GM23338 (cell line): ENCODE measurements around the gene CT47C1. TPM values are rescaled to one million over a fixed set of nuclear protein-coding genes. Genes with fewer than 3 reads are reported as not detected.

Source experiments
- ATAC-seq: fragments of 200-7000 bp; cut with Tn5 transposase; 3 replicates; pipeline ENCODE4 v1.9.1; 2020
- DNase-seq: peaks from one replicate; pipeline ENCODE4 v3.0.0-alpha.2; 2015; ENCODE audit warnings: low spot score
- H2AFZ ChIP-seq: fragments of 200-600 bp; sonication (generic); 2 replicates; pipeline ENCODE4 v1.8.0; 2016; ENCODE audit warnings: antibody characterized with exemption, mild to moderate bottlenecking, moderate library complexity
- H3F3A ChIP-seq: fragments of 200-600 bp; sonication (generic); replicated peaks from 2 replicates; pipeline ENCODE4 v1.8.0; 2017; ENCODE audit warnings: antibody characterized with exemption, mixed run types, low read depth
- H3K27ac ChIP-seq: fragments of 200-600 bp; sonication (generic); 2 replicates; pipeline ENCODE4 v1.6.1; 2016; ENCODE audit warnings: low read depth
- H3K27me3 ChIP-seq: fragments of 200-600 bp; sonication (generic); 2 replicates; pipeline ENCODE4 v1.8.0; 2016; ENCODE audit warnings: mild to moderate bottlenecking, mixed run types, moderate library complexity; ENCODE audit not compliant: insufficient read depth
- H3K36me3 ChIP-seq: fragments of 200-600 bp; sonication (generic); 2 replicates; pipeline ENCODE4 v1.8.0; 2016; ENCODE audit warnings: mild to moderate bottlenecking; ENCODE audit not compliant: insufficient read depth
- H3K4me1 ChIP-seq: fragments of 200-600 bp; sonication (generic); 2 replicates; pipeline ENCODE4 v1.8.0; 2016; ENCODE audit warnings: mild to moderate bottlenecking, moderate library complexity; ENCODE audit not compliant: insufficient read depth
- H3K4me2 ChIP-seq: fragments of 200-600 bp; sonication (generic); 2 replicates; pipeline ENCODE4 v1.7.1; 2017; ENCODE audit warnings: mixed run types
- H3K4me3 ChIP-seq: fragments of 200-600 bp; sonication (generic); 2 replicates; pipeline ENCODE4 v1.6.1; 2016; ENCODE audit warnings: mixed run types
- H3K79me2 ChIP-seq: fragments of 200-600 bp; sonication (generic); replicated peaks from 2 replicates; pipeline ENCODE4 v1.8.0; 2017; ENCODE audit warnings: mild to moderate bottlenecking; ENCODE audit not compliant: insufficient read depth
- H3K9me2 ChIP-seq: fragments of 200-600 bp; sonication (generic); 2 replicates; pipeline ENCODE4 v1.8.0; 2017; ENCODE audit not compliant: insufficient read depth
- H4K20me1 ChIP-seq: fragments of 200-600 bp; sonication (generic); replicated peaks from 2 replicates; pipeline ENCODE4 v1.8.0; 2017; ENCODE audit warnings: mild to moderate bottlenecking; ENCODE audit not compliant: insufficient read depth
- H3K27ac Mint-ChIP-seq: 2 replicates; pipeline ENCODE4 v1.8.0; 2020; ENCODE audit warnings: inconsistent platforms, mild to moderate bottlenecking, moderate library complexity, mixed read lengths
- H3K27me3 Mint-ChIP-seq: 3 replicates; pipeline ENCODE4 v1.8.0; 2022; ENCODE audit warnings: low read depth, mild to moderate bottlenecking, moderate library complexity, mixed read lengths, inconsistent platforms; ENCODE audit not compliant: insufficient read depth, poor library complexity
- H3K36me3 Mint-ChIP-seq: 3 replicates; pipeline ENCODE4 v1.8.0; 2021; ENCODE audit warnings: low read depth, mild to moderate bottlenecking, inconsistent platforms, moderate library complexity, mixed read lengths
- H3K4me1 Mint-ChIP-seq: 3 replicates; pipeline ENCODE4 v1.8.0; 2020; ENCODE audit warnings: mild to moderate bottlenecking, inconsistent platforms, mixed read lengths
- H3K4me3 Mint-ChIP-seq: 3 replicates; pipeline ENCODE4 v1.8.0; 2021; ENCODE audit warnings: moderate library complexity, mild to moderate bottlenecking, inconsistent platforms, mixed read lengths
- H3K9me3 Mint-ChIP-seq: 3 replicates; pipeline ENCODE4 v1.8.0; 2020; ENCODE audit warnings: moderate library complexity, mild to moderate bottlenecking, inconsistent platforms, mixed read lengths
- EZH2 ChIP-seq: fragments of 200-600 bp; sonication (generic); IDR thresholded peaks from one replicate; pipeline ENCODE4 v1.8.0; 2017; ENCODE audit warnings: antibody characterized with exemption, mild to moderate bottlenecking, low read depth; ENCODE audit not compliant: unreplicated experiment
- NANOG ChIP-seq: IDR thresholded peaks from 2 replicates; pipeline ENCODE4 v1.6.1; 2016; ENCODE audit warnings: antibody characterized with exemption, borderline replicate concordance
- POLR2AphosphoS5 ChIP-seq: IDR thresholded peaks from 2 replicates; pipeline ENCODE4 v1.6.1; 2016; ENCODE audit warnings: antibody characterized with exemption, low read depth
- STAT1 ChIP-seq: IDR thresholded peaks from one replicate; pipeline ENCODE4 v1.6.1; 2016; ENCODE audit warnings: antibody characterized with exemption; ENCODE audit not compliant: unreplicated experiment
- ZNF114 ChIP-seq: fragments of 250-450 bp; sonication (Bioruptor Pico); IDR thresholded peaks from 2 replicates; pipeline ENCODE4 v1.5.0; 2020; ENCODE audit warnings: mild to moderate bottlenecking, moderate library complexity
- polyA plus RNA-seq: library from polyadenylated mRNA; unstranded; fragments of >200 nt; fragmentation: Nextera tagmentation; extraction: Ambion mirVana; gene quantifications from 2 replicates; pipeline ENCODE4 v1.2.1, GENCODE V29; 2016
- total RNA-seq: library from RNA; depleted of rRNA; stranded (reverse); fragments of >200 nt; shearing (Covaris generic); gene quantifications from 2 replicates; pipeline ENCODE4 v1.2.3, GENCODE V29; 2014
- TF ChIP-seq, protein P1 (sequence below), 2 experiments: fragments of 200-600 bp in 1 of 2; sonication (generic) in 1 of 2; conservative IDR thresholded peaks; 2 replicates each; pipeline versions ENCODE4 v1.5.1 to v1.6.1; 2016 to 2017; ENCODE audit warnings: antibody characterized with exemption in 2 of 2, low read depth in 2 of 2, mild to moderate bottlenecking in 2 of 2, moderate library complexity in 1 of 2
- TF ChIP-seq, protein P2 (sequence below): IDR thresholded peaks from one replicate; pipeline ENCODE4 v1.6.1; 2018; ENCODE audit warnings: antibody characterized with exemption; ENCODE audit not compliant: unreplicated experiment
- TF ChIP-seq, protein P3 (sequence below): fragments of 250-450 bp; sonication (Bioruptor Pico); IDR thresholded peaks from 2 replicates; pipeline ENCODE4 v1.5.0; 2020; ENCODE audit warnings: mild to moderate bottlenecking, moderate library complexity

Gene CT47C1
- total and polyA plus RNA-seq, 2 experiments from 2014 or later = not detected

DNA sequence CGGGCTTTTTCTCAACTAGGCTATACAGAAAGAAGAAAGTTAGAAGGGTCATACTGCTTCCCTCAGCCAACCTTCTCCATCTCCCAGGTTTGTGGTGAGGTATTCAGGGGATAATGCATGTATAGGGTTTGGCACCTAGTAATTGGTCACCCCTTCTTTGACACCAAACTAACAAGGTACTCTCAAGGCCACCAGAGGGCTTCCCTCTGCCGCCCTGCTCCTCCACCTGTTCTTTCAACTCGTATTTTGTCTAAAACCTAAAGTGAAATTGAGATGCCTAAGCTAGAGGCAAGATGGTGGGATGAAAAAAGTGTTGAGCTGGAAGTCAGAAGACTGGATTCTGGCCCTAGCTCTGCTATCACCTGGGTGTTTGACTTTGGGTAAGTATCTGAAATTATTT is 22.0 kb downstream of the CT47C1 start:
- H3K79me2 ChIP-seq = no peaks in the 10 kb centered on the region
- H3K4me3 ChIP-seq = no peak overlapping the region
- no peak overlapping the region for H3K27ac ChIP-seq
- Mint-ChIP-seq H3K27me3 (peaks cover 3% of the 10 kb centered on the region), H3K4me3 (no peak overlapping the region), H3K27ac (no peak overlapping the region), H3K9me3 (no peaks in the 10 kb centered on the region), H3K4me1 (peaks cover 11% of the 10 kb centered on the region), H3K36me3 (no peaks in the 10 kb centered on the region)
- H2AFZ ChIP-seq = no peak overlapping the region
- H3K4me1 ChIP-seq = no peaks in the 10 kb centered on the region; the same call in 1 of the 2 replicates
- H3K9me2 ChIP-seq = no peaks in the 10 kb centered on the region
- no peaks in the 10 kb centered on the region for H3F3A ChIP-seq
- H3K27me3 ChIP-seq = no peaks in the 10 kb centered on the region
- no peak for ATAC-seq
- TF ChIP-seq STAT1 (no peak), EZH2 (no peak), NANOG (no peak)
- TF ChIP-seq, protein P1, sequence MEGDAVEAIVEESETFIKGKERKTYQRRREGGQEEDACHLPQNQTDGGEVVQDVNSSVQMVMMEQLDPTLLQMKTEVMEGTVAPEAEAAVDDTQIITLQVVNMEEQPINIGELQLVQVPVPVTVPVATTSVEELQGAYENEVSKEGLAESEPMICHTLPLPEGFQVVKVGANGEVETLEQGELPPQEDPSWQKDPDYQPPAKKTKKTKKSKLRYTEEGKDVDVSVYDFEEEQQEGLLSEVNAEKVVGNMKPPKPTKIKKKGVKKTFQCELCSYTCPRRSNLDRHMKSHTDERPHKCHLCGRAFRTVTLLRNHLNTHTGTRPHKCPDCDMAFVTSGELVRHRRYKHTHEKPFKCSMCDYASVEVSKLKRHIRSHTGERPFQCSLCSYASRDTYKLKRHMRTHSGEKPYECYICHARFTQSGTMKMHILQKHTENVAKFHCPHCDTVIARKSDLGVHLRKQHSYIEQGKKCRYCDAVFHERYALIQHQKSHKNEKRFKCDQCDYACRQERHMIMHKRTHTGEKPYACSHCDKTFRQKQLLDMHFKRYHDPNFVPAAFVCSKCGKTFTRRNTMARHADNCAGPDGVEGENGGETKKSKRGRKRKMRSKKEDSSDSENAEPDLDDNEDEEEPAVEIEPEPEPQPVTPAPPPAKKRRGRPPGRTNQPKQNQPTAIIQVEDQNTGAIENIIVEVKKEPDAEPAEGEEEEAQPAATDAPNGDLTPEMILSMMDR (conservative IDR thresholded peaks at IDR 0.05; ENCODE audit: low read depth in 2 of 2) = peak; percentile 17 to 33; a peak in 2 of 4 replicates
- H4K20me1 ChIP-seq = no peaks in the 10 kb centered on the region
- peak; percentile 21 for DNase-seq
- no peak overlapping the region for H3K4me2 ChIP-seq
- H3K36me3 ChIP-seq = no peaks in the 10 kb centered on the region

DNA sequence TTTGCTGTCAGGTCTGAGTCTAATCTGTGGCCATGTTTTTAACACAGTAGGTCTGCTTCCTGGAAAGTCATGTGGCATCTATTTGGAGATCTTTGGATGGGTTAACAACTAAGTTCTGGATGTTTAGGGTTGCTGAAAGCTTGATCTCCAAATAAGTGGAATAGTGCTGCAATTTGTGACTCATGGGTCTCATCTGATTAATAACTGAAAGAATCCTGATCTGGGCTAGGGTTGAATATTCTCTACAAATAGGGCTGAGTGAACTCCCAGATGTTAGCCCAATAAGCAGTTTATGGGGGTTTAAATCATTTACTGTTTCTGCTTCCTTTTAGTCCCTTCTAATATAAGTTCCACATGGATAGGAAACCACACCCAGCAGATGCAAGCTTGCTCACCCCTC is 23.1 kb downstream of the CT47C1 start:
- Histone ChIP-seq H3K27me3 (no peaks in the 10 kb centered on the region), H3K79me2 (no peaks in the 10 kb centered on the region), H2AFZ (no peak overlapping the region), H3K4me2 (no peak overlapping the region), H3F3A (no peaks in the 10 kb centered on the region), H3K27ac (no peak overlapping the region), H3K36me3 (no peaks in the 10 kb centered on the region), H3K9me2 (no peaks in the 10 kb centered on the region), H3K4me1 (no peaks in the 10 kb centered on the region; the same call in 1 of the 2 replicates), H3K4me3 (no peak overlapping the region), H4K20me1 (no peaks in the 10 kb centered on the region)
- H3K9me3 Mint-ChIP-seq = no peaks in the 10 kb centered on the region
- H3K36me3 Mint-ChIP-seq = no peaks in the 10 kb centered on the region
- no peak overlapping the region for H3K4me3 Mint-ChIP-seq
- no peak for ATAC-seq
- no peak for DNase-seq
- peaks cover 3% of the 10 kb centered on the region for H3K27me3 Mint-ChIP-seq
- no peak overlapping the region for H3K27ac Mint-ChIP-seq
- H3K4me1 Mint-ChIP-seq = peaks cover 6% of the 10 kb centered on the region
- TF ChIP-seq ZNF114 (CRISPR knock-in tag) (no peak), POLR2AphosphoS5 (no peak), STAT1 (no peak), NANOG (no peak)
- TF ChIP-seq, protein P1 (conservative IDR thresholded peaks at IDR 0.05; ENCODE audit: low read depth in 2 of 2) = no peak
- TF ChIP-seq, protein P2, sequence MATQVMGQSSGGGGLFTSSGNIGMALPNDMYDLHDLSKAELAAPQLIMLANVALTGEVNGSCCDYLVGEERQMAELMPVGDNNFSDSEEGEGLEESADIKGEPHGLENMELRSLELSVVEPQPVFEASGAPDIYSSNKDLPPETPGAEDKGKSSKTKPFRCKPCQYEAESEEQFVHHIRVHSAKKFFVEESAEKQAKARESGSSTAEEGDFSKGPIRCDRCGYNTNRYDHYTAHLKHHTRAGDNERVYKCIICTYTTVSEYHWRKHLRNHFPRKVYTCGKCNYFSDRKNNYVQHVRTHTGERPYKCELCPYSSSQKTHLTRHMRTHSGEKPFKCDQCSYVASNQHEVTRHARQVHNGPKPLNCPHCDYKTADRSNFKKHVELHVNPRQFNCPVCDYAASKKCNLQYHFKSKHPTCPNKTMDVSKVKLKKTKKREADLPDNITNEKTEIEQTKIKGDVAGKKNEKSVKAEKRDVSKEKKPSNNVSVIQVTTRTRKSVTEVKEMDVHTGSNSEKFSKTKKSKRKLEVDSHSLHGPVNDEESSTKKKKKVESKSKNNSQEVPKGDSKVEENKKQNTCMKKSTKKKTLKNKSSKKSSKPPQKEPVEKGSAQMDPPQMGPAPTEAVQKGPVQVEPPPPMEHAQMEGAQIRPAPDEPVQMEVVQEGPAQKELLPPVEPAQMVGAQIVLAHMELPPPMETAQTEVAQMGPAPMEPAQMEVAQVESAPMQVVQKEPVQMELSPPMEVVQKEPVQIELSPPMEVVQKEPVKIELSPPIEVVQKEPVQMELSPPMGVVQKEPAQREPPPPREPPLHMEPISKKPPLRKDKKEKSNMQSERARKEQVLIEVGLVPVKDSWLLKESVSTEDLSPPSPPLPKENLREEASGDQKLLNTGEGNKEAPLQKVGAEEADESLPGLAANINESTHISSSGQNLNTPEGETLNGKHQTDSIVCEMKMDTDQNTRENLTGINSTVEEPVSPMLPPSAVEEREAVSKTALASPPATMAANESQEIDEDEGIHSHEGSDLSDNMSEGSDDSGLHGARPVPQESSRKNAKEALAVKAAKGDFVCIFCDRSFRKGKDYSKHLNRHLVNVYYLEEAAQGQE = no peak
- TF ChIP-seq, protein P3, sequence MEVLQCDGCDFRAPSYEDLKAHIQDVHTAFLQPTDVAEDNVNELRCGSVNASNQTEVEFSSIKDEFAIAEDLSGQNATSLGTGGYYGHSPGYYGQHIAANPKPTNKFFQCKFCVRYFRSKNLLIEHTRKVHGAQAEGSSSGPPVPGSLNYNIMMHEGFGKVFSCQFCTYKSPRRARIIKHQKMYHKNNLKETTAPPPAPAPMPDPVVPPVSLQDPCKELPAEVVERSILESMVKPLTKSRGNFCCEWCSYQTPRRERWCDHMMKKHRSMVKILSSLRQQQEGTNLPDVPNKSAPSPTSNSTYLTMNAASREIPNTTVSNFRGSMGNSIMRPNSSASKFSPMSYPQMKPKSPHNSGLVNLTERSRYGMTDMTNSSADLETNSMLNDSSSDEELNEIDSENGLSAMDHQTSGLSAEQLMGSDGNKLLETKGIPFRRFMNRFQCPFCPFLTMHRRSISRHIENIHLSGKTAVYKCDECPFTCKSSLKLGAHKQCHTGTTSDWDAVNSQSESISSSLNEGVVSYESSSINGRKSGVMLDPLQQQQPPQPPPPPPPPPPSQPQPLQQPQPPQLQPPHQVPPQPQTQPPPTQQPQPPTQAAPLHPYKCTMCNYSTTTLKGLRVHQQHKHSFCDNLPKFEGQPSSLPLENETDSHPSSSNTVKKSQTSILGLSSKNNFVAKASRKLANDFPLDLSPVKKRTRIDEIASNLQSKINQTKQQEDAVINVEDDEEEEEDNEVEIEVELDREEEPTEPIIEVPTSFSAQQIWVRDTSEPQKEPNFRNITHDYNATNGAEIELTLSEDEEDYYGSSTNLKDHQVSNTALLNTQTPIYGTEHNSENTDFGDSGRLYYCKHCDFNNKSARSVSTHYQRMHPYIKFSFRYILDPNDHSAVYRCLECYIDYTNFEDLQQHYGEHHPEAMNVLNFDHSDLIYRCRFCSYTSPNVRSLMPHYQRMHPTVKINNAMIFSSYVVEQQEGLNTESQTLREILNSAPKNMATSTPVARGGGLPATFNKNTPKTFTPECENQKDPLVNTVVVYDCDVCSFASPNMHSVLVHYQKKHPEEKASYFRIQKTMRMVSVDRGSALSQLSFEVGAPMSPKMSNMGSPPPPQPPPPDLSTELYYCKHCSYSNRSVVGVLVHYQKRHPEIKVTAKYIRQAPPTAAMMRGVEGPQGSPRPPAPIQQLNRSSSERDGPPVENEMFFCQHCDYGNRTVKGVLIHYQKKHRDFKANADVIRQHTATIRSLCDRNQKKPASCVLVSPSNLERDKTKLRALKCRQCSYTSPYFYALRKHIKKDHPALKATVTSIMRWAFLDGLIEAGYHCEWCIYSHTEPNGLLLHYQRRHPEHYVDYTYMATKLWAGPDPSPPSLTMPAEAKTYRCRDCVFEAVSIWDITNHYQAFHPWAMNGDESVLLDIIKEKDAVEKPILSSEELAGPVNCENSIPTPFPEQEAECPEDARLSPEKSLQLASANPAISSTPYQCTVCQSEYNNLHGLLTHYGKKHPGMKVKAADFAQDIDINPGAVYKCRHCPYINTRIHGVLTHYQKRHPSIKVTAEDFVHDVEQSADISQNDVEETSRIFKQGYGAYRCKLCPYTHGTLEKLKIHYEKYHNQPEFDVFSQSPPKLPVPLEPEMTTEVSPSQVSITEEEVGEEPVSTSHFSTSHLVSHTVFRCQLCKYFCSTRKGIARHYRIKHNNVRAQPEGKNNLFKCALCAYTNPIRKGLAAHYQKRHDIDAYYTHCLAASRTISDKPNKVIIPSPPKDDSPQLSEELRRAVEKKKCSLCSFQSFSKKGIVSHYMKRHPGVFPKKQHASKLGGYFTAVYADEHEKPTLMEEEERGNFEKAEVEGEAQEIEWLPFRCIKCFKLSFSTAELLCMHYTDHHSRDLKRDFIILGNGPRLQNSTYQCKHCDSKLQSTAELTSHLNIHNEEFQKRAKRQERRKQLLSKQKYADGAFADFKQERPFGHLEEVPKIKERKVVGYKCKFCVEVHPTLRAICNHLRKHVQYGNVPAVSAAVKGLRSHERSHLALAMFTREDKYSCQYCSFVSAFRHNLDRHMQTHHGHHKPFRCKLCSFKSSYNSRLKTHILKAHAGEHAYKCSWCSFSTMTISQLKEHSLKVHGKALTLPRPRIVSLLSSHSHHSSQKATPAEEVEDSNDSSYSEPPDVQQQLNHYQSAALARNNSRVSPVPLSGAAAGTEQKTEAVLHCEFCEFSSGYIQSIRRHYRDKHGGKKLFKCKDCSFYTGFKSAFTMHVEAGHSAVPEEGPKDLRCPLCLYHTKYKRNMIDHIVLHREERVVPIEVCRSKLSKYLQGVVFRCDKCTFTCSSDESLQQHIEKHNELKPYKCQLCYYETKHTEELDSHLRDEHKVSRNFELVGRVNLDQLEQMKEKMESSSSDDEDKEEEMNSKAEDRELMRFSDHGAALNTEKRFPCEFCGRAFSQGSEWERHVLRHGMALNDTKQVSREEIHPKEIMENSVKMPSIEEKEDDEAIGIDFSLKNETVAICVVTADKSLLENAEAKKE (CRISPR knock-in tag) = no peak
